ENCODE measurements around the gene FKBP1A.

- TF ChIP-seq POLR2A (IDR thresholded peaks at IDR 0.05; ENCODE audit: extremely low read depth, insufficient read length): no peak
- TF ChIP-seq CTCF (IDR thresholded peaks at IDR 0.05; ENCODE audit: low read depth, low read length): no peak
These were observed 58.5 kb downstream of the FKBP1A start for GRCh38 chr20:1334370-1334731.
